Stimulated activated CD4-positive, alpha-beta T cell treated with anti-CD3 and anti-CD28 coated beads, Interleukin-12 subunit alpha, Interleukin-12 subunit beta, amount 100 ng/mL, for 24 hours (primary cell): ENCODE measurements around the gene ASCC1.
"Not testable (repeated sequence)": the region's sequence is repeated elsewhere in the genome, so short reads cannot be mapped to it uniquely, and the experiment has no call there.

Experiments
- DNase-seq, 2 experiments: peaks; one replicate each; pipeline ENCODE4 v3.0.0-alpha.2; 2020; ENCODE audit warnings: low read depth in 2 of 2

The ASCC1 gene

GRCh38 chr10:72221278-72221677 lies 5.2 kb upstream of the ASCC1 start:
- DNase-seq = no peak

DNA sequence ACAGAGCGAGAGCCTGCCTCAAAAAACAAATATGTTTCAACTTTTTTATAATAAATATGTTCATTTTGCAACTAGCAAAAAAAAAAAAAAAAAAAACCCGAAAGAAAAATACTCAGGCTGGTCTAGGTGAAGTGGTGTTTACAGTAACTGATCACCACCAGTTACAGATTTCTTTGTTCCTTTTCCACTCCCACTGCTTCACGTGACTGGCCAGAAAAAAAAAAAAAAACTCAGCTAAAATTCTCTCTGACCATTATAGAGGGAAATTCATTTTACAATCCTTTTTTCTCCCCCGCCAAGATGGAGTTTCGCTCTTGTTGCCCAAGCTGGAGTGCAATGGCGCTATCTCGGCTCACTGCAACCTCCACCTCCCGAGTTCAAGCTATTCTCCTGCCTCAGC lies 4.6 kb upstream of the ASCC1 start:
- DNase-seq = no peak

DNA sequence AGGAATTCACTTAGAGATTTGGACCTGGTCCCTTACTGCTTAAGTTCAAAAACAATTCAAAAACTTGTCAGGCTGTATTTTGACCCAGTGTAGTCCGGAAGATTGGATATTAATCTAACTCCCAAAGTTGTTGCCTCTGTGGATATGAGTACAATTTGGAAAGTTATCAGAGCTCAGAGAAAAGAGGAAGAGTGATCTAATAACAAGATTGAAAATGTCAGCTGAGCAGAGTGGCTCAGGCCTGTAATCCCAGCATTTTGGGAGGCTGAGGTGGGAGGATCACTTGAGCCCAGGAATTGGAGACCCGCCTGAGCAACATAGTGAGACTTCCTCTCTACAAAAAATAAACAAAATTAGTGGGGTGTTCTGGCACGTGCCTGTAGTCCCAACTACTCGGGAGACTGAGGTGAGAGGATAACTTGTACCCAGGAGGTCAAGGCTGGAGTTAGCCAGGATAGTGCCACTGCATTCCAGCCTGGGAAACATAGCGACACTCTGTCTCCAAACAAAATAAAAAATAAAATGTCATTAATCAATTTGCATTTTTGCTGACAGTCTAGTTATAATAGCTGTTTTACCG lies 3.2 kb upstream of the ASCC1 start:
- DNase-seq = no peak

DNA sequence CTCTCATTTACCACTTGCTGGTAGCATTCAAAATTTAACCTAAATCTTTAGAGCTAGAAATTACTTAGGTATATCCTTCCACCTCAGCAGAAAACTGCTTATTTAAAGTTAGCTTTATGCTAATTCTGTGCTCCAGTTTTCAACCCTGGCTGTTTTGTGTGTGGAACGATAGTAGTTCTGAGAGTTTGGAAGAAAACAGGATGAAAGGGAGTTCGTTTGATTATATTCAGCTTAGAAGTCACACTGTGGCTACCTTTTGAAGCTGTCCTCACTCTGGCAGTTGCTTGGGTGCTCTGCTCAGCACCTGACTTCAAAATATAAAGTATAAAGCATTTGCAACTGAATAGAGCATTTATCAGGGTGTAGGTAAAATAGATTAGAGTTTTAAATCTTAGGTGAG lies 2.6 kb upstream of the ASCC1 start:
- DNase-seq = no peak

GRCh38 chr10:72218325-72218724 lies 2.2 kb upstream of the ASCC1 start:
- DNase-seq = no peak

DNA sequence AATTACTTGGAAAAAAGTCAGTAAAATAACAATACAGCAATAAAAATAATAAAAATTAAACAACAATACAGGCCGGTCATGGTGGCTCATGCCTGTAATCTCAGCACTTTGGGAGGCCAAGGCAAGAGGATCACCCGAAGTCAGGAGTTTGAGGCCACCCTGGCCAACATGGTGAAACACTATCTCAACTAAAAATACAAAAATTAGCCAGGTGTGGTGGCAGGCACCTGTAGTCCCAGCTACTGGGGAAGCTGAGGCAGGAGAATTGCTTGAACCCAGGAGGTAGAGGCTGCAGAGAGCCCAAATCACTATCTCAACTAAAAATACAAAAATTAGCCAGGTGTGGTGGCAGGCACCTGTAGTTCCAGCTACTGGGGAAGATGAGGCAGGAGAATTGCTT lies 4.2 kb downstream of the ASCC1 start:
- not testable (repeated sequence) for DNase-seq

DNA sequence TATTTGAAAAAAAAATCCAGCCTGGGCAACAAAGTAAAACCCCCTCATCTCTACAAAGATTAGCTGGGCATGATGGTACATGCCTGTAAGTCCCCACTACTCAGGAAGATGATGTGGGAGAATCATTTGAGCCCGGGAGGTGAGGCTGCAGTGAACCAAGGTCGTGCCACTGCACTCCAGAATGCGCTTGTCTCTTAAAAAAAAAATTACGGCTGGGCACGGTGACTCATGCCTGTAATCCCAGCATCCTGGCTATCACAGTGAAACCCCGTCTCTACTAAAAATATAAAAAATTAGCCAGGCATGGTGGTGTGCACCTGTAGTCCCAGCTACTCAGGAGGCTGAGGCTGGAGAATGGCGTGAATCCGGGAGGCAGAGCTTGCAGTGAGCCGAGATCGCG lies 4.7 kb downstream of the ASCC1 start:
- DNase-seq = not testable (repeated sequence)

DNA sequence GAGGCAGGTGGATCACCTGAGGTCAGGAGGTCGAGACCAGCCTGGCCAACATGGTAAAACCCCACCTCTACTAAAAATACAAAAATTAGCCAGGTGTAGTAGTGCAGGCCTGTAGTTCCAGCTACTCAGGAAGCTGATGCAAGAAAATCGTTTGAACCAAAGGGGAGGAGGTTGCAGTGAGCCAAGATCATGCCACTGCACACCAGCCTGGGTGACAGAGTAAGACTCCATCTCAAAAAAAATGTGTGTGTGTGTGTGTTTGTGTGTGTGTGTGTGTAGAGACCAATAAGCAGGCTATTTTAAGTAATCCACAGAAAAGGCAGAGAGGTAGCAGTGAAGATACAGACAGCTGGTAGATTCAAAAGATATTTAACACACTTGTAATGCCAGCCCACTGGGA lies 7.5 kb downstream of the ASCC1 start:
- DNase-seq = not testable (repeated sequence)

GRCh38 chr10:72206511-72207229 lies 9.4 kb downstream of the ASCC1 start:
- no peak for DNase-seq

GRCh38 chr10:72204724-72205123 lies 11.4 kb downstream of the ASCC1 start:
- DNase-seq = no peak

DNA sequence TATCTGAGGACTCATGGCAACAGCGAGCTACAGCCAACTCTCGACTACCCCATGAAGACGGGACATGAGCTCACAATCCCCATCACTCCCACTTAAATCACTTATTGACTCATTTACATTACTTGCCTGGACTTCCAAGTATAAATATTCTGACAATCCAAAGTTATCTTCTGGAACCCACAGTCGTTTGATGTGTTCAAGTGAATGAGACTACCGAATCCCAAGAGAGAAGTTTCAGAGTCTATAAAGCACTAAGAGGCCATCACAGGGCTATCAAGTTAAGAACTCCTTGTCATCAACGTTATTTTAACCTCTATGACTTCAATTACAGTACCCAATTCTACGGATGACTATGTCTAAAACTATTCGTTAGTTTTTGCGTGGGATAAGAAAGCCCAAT lies 11.8 kb downstream of the ASCC1 start:
- DNase-seq = no peak

GRCh38 chr10:72201293-72201692 lies 14.8 kb downstream of the ASCC1 start:
- DNase-seq = no peak

GRCh38 chr10:72200883-72201282 lies 15.2 kb downstream of the ASCC1 start:
- DNase-seq = no peak

GRCh38 chr10:72194949-72195348 lies 21.1 kb downstream of the ASCC1 start:
- no peak for DNase-seq

DNA sequence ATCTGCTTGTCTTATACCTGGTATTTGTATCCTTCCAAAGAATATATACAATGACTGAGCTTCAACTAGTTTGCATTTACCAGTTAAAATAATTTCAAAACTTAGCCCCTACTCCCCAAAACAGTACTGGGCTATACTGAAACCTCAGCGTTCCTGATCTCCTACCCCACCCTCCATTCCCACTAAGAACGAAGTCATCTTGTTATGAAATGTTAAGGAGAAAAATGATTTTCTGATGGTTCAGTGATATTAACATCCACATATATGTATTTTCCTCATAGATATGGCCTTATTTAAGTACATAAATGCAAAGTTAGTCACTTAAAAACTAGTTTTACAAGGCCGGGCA lies 29.1 kb downstream of the ASCC1 start:
- DNase-seq = no peak

DNA sequence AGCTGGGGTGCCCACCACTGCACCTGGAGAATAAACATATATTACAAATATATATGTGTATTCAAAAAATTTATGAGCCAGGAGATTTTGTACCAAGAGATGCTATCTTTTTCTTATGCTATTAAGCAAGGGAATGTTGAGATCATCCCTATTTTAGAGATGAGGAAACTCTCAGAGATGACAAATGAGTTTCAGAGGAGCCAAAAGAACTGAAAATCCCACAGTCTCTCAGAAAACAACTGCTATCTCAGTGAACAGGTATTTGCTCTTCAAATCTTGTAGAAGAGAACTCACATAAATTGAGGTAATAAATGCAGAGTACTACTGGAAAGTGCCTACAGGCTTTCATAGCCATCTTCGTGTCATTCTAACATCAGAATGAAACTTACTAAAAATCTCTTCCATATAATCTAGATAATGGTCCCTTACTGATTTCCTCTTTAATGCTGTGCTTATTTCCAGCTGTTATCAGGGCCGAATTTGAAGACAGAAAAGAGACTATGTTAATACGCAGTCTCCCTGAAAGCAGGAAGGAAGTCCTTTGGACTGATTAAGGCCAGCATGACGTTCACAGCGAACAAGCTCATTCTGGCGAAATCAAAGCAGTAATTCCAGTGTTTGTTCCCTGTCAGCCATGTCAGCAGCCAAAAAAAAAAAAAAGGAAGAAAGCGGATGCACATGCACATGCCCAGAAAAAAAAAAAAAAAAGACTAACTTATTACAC lies 29.7 kb downstream of the ASCC1 start:
- DNase-seq = no peak

DNA sequence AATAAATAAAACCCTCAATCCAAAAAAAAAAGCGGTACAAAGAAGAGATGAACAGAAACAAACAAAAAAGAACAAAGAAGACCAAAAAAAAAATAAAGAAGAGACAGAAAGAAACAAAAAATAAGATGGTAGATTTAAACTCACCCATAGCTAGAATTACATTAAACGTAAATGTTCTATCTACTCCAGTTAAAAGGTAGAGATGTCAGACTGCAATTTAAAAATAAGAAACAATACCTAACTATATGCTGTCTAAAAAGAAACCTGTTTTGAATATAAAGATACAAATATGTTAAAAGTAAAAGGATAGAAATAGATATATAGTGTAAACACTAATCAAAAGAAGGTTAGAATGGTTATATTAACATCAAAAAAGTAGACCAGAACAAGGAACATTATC lies 31.9 kb downstream of the ASCC1 start:
- DNase-seq = no peak

- DNase-seq = no peak
Observed at GRCh38 chr10:72177454-72177853, 38.6 kb downstream of the ASCC1 start.

GRCh38 chr10:72176701-72177100 lies 39.4 kb downstream of the ASCC1 start:
- no peak for DNase-seq

DNA sequence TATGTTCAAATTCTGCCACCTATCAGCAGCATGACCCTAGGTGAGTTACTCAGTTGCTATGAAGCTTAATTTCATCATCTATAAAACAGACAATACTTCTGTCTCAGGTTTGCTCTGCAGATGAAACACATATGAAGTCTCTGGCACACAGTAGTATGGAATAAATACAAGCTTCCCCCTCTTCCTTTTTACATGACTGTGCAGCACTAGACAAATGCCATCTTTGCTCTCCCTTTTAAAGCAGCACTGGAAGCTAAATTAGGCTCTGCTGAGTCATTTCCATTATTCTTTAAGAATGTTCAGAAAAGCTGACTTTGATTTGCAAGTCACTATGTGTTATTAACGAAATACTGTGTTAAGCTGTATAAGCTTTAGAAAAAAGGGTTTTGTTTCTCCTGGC lies 40.9 kb downstream of the ASCC1 start:
- DNase-seq = no peak

DNA sequence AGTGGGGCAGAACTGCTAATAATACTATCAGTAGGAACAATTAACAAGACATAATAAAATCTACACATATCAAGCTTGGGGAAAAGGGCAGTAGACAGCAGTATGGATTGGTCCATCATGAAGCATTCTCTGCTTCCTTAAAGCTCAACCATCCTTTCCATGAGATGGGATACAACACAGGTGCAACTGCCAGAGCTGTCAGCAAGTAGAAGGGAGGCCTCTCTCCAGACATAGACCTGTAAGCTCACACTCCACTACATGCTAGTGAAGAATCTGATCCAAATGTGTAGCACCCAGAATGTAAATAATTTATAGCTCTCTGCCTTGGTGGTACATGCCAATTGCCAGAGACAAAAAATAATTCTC lies 41.8 kb downstream of the ASCC1 start:
- no peak for DNase-seq

DNA sequence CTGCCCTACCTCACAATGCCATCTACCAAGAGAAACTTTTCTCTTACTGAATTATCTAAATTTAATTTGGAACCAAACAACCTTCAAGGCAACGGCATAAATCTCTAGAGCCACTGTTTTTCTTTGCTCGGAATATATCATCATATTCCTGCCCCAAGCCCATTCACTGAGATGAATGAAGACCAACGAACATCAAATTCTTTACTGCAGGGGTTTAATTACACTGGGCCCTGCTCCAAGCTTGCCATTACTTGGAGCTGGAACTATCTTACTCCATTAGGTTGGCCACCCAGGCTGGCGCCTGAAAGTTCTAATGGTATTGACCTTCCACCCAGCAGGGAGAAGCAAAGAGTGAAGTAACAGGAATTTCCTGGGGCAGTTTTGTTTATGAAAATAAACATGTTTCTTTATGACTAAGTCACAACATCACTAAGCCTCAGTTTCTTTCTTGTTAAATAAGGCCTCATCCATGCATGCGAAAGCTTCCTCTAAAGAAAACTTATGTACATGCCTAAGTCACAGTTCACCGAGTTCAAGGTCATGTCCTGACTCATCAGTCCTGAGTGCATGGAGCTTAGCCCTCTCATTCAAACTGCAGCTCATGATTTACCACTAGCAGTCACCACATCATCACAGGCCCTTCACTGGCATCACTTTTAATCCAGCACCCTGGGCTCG lies 42.3 kb downstream of the ASCC1 start:
- DNase-seq = no peak

DNA sequence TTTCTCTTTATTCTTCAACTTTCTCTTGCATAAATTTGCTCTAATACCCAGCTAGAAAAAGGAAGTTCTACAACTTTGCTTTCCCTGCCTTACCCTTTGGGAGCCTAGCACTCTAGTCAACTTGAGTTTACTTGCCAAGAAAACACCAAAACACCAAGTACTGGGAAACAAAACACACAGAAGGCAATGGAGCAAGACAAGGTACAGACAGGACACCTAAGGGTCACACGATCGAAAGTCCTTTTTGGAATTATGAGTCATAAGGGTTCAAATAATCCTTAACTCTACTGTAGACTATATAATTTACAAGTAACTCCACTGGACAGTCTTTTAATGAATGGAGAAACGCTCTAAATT lies 42.8 kb downstream of the ASCC1 start:
- no peak for DNase-seq
